ENCODE measurements around the gene OSBPL9. TPM values are rescaled to one million over a fixed set of nuclear protein-coding genes. Genes with fewer than 3 reads are reported as not detected.

The OSBPL9 gene
- total and polyA plus RNA-seq, 9 of the 15 experiments (the other 6 are each of a cell fraction or from before 2014, with no cell fraction given), result 43.9 to 217 (median 170) TPM

DNA sequence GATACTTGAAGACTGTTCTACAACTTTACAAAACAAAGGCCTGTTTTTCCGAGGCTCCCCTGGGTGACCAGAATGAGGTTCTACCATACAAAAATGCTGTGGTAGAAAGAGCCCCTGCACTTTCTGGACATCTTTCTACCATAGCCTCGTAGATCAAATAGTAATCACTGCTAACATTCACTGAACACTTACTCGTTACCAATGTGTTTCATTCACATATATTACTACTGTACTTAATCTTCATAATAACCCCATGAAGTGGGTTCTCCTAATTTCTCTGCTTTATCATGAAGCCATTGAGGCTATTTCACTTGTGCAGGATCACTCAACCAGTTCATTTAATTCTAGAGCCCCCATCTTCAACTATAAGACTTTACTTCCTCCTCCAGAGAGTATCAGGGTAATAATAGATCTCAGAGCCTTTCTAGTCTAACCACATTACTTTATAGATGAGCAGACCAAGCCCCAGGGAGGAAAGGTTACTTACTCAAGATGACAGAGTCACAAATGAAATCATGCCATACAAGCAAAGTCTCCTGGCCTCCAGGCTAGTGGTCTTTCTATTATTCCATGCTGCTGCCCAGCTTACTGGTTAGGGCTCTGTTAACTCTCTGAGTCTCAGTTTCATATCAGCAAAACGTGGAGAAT is 46.7 kb upstream of the OSBPL9 start:
- ChIA-PET CTCF (ENCODE audit: low intra/inter-chr PET ratio) (interaction anchor here (2.6 kb wide), 1 partner anchor 199 kb away, joined by 9 read pairs; no protein-coding TSS in a partner anchor), POLR2A (interaction anchor here (0.6 to 1.1 kb wide), 3 partner anchors 9 to 857 kb away, joined by 3 to 6 read pairs (median 3); no protein-coding TSS in a partner anchor)
- H4K20me1 ChIP-seq (replicated peaks; ENCODE audit: control insufficient read depth, insufficient read depth, low read length), result no peaks in the 10 kb centered on the region
- H3K9me3 ChIP-seq (replicated peaks; ENCODE audit: control insufficient read depth, insufficient read depth, low read depth, low read length), result no peaks in the 10 kb centered on the region
- intact Hi-C loops (cut with micrococcal nuclease) (no loop called here), in situ Hi-C loops (cut with MboI) (no loop called here)
- H2AFZ ChIP-seq (ENCODE audit: low read depth, low read length), result no peak overlapping the region
- no peaks in the 10 kb centered on the region for H3K9me1 ChIP-seq (ENCODE audit: control insufficient read depth, insufficient read depth, low read length)
- no TSS peak for BruUV-seq (replicated peaks)
- FAIRE-seq (no peak), DNase-seq (ENCODE audit: extremely low read depth in 1 of 4, low spot score in 3 of 4) (no peak), ATAC-seq (no peak; the same call in 2 of the 3 replicates)
- 26% methylated on average over 4 of the region's 4 CpGs for WGBS (ENCODE audit: insufficient coverage, low coverage, missing lambda C conversion rate)
- H3K4me2 ChIP-seq (ENCODE audit: insufficient read depth, low read length), result peak overlapping the region; percentile 20; the same call in 1 of the 2 replicates
- H3K9ac ChIP-seq (ENCODE audit: insufficient read depth in 1 of 2, low read depth in 2 of 2, low read length in 2 of 2), result no peak overlapping the region
- no peaks in the 10 kb centered on the region for H3K79me2 ChIP-seq (ENCODE audit: control insufficient read depth, insufficient read depth, low read length)
- H3K27ac ChIP-seq (ENCODE audit: extremely low read depth, low read depth, low read length), result no peak overlapping the region
- TF ChIP-seq C11orf30 (IDR thresholded peaks at IDR 0.05; ENCODE audit: low read depth) (no peak), HDAC2 (IDR thresholded peaks at IDR 0.05) (0 out of 2 replicates have a peak, but pooled peaks have one; percentile 5), KDM1A (IDR thresholded peaks at IDR 0.05) (peak in 1 of 2 experiments; percentile 88; a peak in 3 of 4 replicates), L3MBTL2 (IDR thresholded peaks at IDR 0.05) (peak; percentile 49; the same call in 1 of the 2 replicates), FOSL1 (tag; conservative IDR thresholded peaks at IDR 0.05) (peak; percentile 86)
- TF ChIP-seq, protein P1, sequence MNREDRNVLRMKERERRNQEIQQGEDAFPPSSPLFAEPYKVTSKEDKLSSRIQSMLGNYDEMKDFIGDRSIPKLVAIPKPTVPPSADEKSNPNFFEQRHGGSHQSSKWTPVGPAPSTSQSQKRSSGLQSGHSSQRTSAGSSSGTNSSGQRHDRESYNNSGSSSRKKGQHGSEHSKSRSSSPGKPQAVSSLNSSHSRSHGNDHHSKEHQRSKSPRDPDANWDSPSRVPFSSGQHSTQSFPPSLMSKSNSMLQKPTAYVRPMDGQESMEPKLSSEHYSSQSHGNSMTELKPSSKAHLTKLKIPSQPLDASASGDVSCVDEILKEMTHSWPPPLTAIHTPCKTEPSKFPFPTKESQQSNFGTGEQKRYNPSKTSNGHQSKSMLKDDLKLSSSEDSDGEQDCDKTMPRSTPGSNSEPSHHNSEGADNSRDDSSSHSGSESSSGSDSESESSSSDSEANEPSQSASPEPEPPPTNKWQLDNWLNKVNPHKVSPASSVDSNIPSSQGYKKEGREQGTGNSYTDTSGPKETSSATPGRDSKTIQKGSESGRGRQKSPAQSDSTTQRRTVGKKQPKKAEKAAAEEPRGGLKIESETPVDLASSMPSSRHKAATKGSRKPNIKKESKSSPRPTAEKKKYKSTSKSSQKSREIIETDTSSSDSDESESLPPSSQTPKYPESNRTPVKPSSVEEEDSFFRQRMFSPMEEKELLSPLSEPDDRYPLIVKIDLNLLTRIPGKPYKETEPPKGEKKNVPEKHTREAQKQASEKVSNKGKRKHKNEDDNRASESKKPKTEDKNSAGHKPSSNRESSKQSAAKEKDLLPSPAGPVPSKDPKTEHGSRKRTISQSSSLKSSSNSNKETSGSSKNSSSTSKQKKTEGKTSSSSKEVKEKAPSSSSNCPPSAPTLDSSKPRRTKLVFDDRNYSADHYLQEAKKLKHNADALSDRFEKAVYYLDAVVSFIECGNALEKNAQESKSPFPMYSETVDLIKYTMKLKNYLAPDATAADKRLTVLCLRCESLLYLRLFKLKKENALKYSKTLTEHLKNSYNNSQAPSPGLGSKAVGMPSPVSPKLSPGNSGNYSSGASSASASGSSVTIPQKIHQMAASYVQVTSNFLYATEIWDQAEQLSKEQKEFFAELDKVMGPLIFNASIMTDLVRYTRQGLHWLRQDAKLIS (CRISPR knock-in tag; IDR thresholded peaks at IDR 0.05), result 0 out of 2 replicates have a peak, but pooled peaks have one; percentile 46
- H3K4me3 ChIP-seq, result no peak overlapping the region
- peaks cover 0 to 29% of the 10 kb centered on the region in 2 experiments; a peak in 4 of 5 replicates for H3K4me1 ChIP-seq (replicated peaks in 1 of 2; ENCODE audit: control insufficient read depth in 2 of 2, insufficient read depth in 2 of 2, low read length in 2 of 2)
- no peaks in the 10 kb centered on the region for H3K36me3 ChIP-seq (ENCODE audit: control insufficient read depth, insufficient read depth, low read length)
- H3K27me3 ChIP-seq (ENCODE audit: control insufficient read depth in 2 of 2, insufficient read depth in 2 of 2, low read length in 2 of 2), result no peaks in the 10 kb centered on the region
